WTC11 (cell line): ENCODE results near the gene CORO2B.
A peak's percentile ranks its signal among the peaks of the same experiment; 100 is the strongest.

Source experiments
- FOXJ3 ChIP-seq: sonication (generic); formaldehyde crosslinking; IDR thresholded peaks from 2 replicates; pipeline ENCODE4 v1.9.0; 2021; ENCODE audit warnings: missing genetic modification reagents, mild to moderate bottlenecking, borderline replicate concordance
- SMAD4 ChIP-seq: sonication (generic); formaldehyde crosslinking; IDR thresholded peaks from 2 replicates; pipeline ENCODE4 v1.8.0; 2022; ENCODE audit warnings: mild to moderate bottlenecking, missing genetic modification reagents
- TF ChIP-seq, protein P1 (sequence below): fragments of 200-600 bp; IDR thresholded peaks from 2 replicates; pipeline ENCODE4 v1.8.0; 2022; ENCODE audit warnings: antibody characterized with exemption

DNA sequence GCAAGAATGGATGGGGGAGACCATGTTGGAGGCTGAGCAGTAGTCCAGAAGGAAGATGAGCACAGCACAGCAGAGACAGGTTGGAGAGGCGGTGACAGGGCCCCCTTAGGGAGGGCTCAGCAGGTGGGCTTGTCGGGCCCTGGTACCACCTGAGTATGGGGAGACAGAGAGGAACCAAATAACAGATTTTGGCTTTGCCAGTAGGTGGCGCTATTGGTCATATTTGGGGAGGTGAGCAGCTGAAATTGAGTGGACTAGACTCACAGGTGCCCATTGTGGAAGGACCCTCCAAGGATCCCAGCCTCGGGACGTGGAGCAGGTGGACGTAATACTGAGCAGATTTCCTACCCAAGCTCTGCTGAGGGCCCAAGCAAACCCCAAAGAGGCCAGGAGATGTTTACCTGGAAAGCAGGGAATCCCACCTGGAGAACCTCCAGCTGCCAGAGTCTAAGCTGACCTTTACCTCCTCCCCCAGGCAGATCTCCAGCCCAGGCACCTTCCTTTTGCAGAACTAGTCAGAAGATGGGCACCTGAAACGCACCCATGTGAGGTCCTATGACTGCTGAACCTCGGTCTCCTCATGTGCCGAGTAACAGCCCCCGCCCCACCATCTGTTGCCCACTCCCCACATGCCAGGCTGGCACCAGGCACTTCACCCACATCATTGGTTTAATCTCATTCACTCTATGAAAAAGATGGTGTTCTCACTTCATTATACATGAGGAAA is 24.6 kb upstream of the CORO2B start:
- TF ChIP-seq, protein P1, sequence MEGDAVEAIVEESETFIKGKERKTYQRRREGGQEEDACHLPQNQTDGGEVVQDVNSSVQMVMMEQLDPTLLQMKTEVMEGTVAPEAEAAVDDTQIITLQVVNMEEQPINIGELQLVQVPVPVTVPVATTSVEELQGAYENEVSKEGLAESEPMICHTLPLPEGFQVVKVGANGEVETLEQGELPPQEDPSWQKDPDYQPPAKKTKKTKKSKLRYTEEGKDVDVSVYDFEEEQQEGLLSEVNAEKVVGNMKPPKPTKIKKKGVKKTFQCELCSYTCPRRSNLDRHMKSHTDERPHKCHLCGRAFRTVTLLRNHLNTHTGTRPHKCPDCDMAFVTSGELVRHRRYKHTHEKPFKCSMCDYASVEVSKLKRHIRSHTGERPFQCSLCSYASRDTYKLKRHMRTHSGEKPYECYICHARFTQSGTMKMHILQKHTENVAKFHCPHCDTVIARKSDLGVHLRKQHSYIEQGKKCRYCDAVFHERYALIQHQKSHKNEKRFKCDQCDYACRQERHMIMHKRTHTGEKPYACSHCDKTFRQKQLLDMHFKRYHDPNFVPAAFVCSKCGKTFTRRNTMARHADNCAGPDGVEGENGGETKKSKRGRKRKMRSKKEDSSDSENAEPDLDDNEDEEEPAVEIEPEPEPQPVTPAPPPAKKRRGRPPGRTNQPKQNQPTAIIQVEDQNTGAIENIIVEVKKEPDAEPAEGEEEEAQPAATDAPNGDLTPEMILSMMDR = peak; percentile 89
- TF ChIP-seq FOXJ3 (CRISPR knock-in tag) = no peak
- TF ChIP-seq SMAD4 (CRISPR knock-in tag) = no peak
